Right atrium auricular region (tissue), 2 donors: ENCODE measurements around the gene ANO7. TPM values are rescaled to one million over a fixed set of nuclear protein-coding genes. Genes with fewer than 3 reads are reported as not detected.

ENCODE experiments used
- DNase-seq: peaks from one replicate; pipeline ENCODE4 v3.0.0-alpha.2; 2019; ENCODE audit warnings: low spot score
- H3K27ac ChIP-seq, 2 donors: fragments of 200-600 bp; sonication (generic); 1 replicate in 1 of 2; 2 replicates in 1 of 2; pipeline ENCODE4 v1.5.1; 2016 to 2019
- H3K27me3 ChIP-seq, 2 donors: fragments of 200-600 bp; sonication (generic); one replicate each; pipeline versions ENCODE4 v1.5.1 to v1.6.0; 2017 to 2019
- H3K36me3 ChIP-seq: fragments of 200-600 bp; sonication (generic); one replicate; pipeline ENCODE4 v1.5.1; 2016
- H3K4me1 ChIP-seq, 2 donors: fragments of 200-600 bp; sonication (generic); one replicate each; pipeline versions ENCODE4 v1.5.1 to v1.6.0; 2017 to 2019
- H3K4me3 ChIP-seq, 2 donors: fragments of 200-600 bp; sonication (generic); 1 replicate in 1 of 2; 2 replicates in 1 of 2; pipeline ENCODE4 v1.5.1; 2017 to 2019; ENCODE audit warnings: mild to moderate bottlenecking in 1 of 2, moderate library complexity in 1 of 2
- H3K9me3 ChIP-seq, 2 donors: fragments of 200-600 bp; sonication (generic); one replicate each; pipeline ENCODE4 v1.5.1; 2019
- total RNA-seq, 2 donors: library from RNA; depleted of rRNA; stranded (reverse); fragments of >200 nt; gene quantifications; one replicate each; pipeline ENCODE4 v1.1.0, GENCODE V29; 2016
- TF ChIP-seq, protein P1 (sequence below), 2 donors: fragments of 200-600 bp; sonication (generic); IDR thresholded peaks; one replicate each; pipeline ENCODE4 v1.5.1; 2019; ENCODE audit warnings: antibody characterized with exemption in 2 of 2

The ANO7 gene
- total RNA-seq, 2 donors from 2014 or later: 1.1 to 1.3 TPM

DNA sequence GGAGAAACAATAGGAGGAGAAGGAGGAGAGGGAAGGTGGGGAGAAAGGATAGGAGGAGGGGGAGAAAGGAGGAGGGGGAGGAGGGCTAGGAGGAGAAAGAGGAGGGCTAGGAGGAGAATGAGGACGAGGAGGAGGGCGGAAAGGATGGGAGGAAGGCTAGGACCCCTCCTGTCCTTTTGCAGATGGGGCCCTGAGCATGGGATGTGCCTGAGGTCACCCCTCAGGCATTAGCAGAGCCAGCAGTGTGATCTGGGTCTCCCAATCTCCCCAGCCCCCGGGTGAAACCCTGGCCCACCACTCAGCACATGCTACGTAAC lies 601 bp upstream of the ANO7 start:
- TF ChIP-seq, protein P1, sequence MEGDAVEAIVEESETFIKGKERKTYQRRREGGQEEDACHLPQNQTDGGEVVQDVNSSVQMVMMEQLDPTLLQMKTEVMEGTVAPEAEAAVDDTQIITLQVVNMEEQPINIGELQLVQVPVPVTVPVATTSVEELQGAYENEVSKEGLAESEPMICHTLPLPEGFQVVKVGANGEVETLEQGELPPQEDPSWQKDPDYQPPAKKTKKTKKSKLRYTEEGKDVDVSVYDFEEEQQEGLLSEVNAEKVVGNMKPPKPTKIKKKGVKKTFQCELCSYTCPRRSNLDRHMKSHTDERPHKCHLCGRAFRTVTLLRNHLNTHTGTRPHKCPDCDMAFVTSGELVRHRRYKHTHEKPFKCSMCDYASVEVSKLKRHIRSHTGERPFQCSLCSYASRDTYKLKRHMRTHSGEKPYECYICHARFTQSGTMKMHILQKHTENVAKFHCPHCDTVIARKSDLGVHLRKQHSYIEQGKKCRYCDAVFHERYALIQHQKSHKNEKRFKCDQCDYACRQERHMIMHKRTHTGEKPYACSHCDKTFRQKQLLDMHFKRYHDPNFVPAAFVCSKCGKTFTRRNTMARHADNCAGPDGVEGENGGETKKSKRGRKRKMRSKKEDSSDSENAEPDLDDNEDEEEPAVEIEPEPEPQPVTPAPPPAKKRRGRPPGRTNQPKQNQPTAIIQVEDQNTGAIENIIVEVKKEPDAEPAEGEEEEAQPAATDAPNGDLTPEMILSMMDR (IDR thresholded peaks at IDR 0.05): no peak
- Histone ChIP-seq H3K27ac (no peak overlapping the region), H3K36me3 (no peaks in the 10 kb centered on the region), H3K4me3 (no peak overlapping the region), H3K9me3 (no peaks in the 10 kb centered on the region), H3K4me1 (no peaks in the 10 kb centered on the region), H3K27me3 (no peaks in the 10 kb centered on the region)
- DNase-seq: no peak

DNA sequence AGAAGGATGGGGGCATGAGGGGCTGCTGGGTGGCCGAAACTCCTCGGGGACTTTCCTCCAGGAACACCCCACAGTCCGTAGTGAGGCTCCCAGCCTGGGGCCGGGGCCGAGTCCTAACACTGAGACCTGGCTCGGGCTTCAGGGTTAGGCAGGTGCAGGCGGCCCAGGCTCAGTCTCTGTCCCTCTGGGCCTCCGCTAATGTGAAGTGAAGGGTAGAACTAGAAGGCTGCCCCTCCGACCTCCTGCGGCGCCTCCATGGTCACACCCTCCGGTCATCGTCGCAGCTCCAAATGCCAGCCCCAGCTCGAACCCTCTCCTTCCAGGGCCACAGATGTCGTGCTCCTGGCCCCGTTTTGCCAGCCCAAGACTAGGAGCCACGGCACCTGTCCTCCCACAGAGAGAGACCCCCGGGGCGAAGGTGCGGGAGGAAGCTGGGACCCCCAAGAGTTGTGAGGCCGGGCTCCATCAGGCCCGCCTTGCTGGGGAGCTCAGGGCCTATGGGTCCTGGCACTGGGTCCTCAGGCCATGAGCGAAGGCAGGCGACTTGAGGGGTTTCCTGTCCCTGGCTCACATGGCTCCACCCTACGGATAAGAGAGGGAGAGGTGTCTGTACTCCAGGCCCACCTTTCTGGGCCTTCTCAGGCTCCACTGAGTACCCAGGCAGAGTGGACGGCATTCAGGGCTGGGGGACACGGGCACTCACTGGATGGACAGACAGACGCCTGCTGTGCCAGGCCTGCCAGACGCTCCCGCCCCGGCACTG lies 797 bp downstream of the ANO7 start:
- no peak overlapping the region for H3K4me3 ChIP-seq
- H3K4me1 ChIP-seq: no peaks in the 10 kb centered on the region
- TF ChIP-seq, protein P1 (IDR thresholded peaks at IDR 0.05): no peak
- DNase-seq: no peak
- no peak overlapping the region for H3K27ac ChIP-seq
- no peaks in the 10 kb centered on the region for H3K36me3 ChIP-seq
- no peaks in the 10 kb centered on the region for H3K9me3 ChIP-seq
- H3K27me3 ChIP-seq: no peaks in the 10 kb centered on the region

DNA sequence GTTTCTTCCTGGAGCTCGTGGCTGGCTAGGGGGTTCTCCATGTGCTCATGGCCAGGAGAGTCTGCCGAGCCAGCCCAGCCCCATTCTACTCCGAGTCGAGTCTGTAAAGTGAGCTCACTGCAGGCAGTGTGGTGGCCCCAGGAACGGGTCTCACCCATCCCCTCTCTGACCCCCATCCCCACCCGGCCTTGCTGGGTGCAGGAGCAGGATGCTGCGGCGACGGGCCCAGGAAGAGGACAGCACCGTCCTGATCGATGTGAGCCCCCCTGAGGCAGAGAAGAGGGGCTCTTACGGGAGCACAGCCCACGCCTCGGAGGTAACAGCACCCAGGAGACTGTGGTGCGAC lies 1.4 kb downstream of the ANO7 start:
- DNase-seq: no peak
- no peak overlapping the region for H3K4me3 ChIP-seq
- H3K36me3 ChIP-seq: no peaks in the 10 kb centered on the region

DNA sequence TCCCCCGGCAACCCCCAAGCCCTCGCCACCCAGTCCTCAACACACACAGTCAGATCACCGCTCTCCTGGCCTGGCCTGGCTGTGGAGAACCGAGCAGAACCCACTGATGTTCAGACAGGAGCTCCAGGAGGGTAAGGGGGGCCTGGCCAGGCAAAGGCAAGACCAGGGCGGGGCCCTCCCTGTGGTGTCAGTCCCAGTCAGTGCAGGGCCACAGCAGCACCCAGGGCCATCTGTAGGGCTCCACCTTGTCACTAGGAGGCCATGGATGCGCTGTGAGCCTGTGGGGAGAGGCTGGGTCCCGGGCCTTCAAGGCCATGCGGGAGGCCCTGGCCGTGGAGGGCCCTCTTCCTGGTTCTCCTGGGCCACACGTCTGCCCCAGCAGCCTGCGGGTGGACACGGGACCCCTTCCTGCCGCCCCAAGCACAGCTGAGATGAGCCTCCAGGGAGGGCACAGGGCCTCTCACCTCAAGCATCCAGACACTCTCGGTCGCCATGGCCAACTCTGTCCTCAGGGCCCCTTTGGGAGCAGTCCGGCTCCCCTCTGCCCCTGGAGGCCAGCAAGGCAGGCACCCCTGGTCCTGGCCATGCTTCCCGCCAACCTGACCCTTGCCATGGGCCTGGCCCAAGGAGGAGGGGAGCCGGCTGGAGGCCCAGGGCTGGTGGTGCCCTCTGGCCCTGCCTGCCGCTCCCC lies 2.0 kb downstream of the ANO7 start:
- no peaks in the 10 kb centered on the region for H3K27me3 ChIP-seq
- H3K4me3 ChIP-seq: no peak overlapping the region
- DNase-seq: no peak
- H3K36me3 ChIP-seq: no peaks in the 10 kb centered on the region
- H3K4me1 ChIP-seq: no peaks in the 10 kb centered on the region
- no peak overlapping the region for H3K27ac ChIP-seq
- TF ChIP-seq, protein P1 (IDR thresholded peaks at IDR 0.05): no peak
- no peaks in the 10 kb centered on the region for H3K9me3 ChIP-seq

More for the DNA sequence above, 1.4 kb downstream of the ANO7 start:
- TF ChIP-seq, protein P1 (IDR thresholded peaks at IDR 0.05): no peak
- H3K27me3 ChIP-seq: no peaks in the 10 kb centered on the region
- no peak overlapping the region for H3K27ac ChIP-seq
- no peaks in the 10 kb centered on the region for H3K9me3 ChIP-seq
- no peaks in the 10 kb centered on the region for H3K4me1 ChIP-seq

DNA sequence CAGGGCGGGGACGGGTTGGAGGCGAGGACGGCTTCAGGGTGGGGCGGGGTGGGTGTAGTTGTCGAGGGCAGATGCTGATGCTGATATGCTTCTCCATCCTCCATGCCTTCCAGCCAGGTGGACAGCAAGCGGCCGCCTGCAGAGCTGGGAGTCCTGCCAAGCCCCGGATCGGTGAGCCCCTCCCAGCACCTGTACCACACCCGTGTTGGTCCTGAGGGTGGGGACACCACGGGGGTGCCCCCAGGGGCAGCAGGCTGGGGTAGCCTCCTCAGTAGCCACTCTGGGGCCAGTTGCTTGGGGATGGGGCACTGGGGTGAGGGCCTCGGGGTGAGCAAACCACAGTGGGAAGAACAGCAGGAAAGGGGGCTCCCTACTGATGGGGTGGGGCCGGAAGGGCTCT lies 2.6 kb downstream of the ANO7 start:
- Histone ChIP-seq H3K27me3 (no peaks in the 10 kb centered on the region), H3K9me3 (no peaks in the 10 kb centered on the region), H3K4me1 (no peaks in the 10 kb centered on the region), H3K4me3 (no peak overlapping the region), H3K36me3 (no peaks in the 10 kb centered on the region), H3K27ac (no peak overlapping the region)
- no peak for DNase-seq
- TF ChIP-seq, protein P1 (IDR thresholded peaks at IDR 0.05): no peak
